A673 (cell line): Measurements from ENCODE around the gene VPS9D1. TPM values are rescaled to one million over a fixed set of nuclear protein-coding genes. Genes with fewer than 3 reads are reported as not detected.
A peak's percentile ranks its signal among the peaks of the same experiment; 100 is the strongest.

Experiments
- BruUV-seq: library from RNA; stranded (reverse); fragments of 400-500 nt; replicated peaks from 2 replicates; lab custom pipeline; 2021; lab: Mats Ljungman, UMichigan
- CTCF ChIA-PET: fragments of 300-600 bp; sonication (Branson Sonifier 250); formaldehyde crosslinking; loops from one replicate; lab custom pipeline; 2022; ENCODE audit warnings: antibody characterized with exemption; lab: Charles Lee
- POLR2A ChIA-PET: fragments of 300-600 bp; sonication (Branson Sonifier 250); formaldehyde crosslinking; loops from one replicate; lab custom pipeline; 2022; ENCODE audit warnings: antibody characterized with exemption; ENCODE audit not compliant: low non-redundant PET; lab: Charles Lee
- DNase-seq: peaks from one replicate; pipeline ENCODE4 v3.0.0-alpha.2; 2015; ENCODE audit warnings: low spot score
- H3K27ac ChIP-seq: fragments of 200-600 bp; sonication (generic); 2 replicates; pipeline ENCODE4 v1.5.1; 2016; ENCODE audit warnings: mixed run types, low read depth, mild to moderate bottlenecking, mixed read lengths, antibody characterized with exemption, low read length; ENCODE audit not compliant: poor library complexity, severe bottlenecking
- H3K27me3 ChIP-seq: fragments of 200-600 bp; sonication (generic); replicated peaks from 2 replicates; pipeline ENCODE4 v1.6.1; 2017; ENCODE audit warnings: mixed run types, low read depth, mild to moderate bottlenecking, mixed read lengths, antibody characterized with exemption, low read length; ENCODE audit not compliant: insufficient read depth, poor library complexity
- H3K36me3 ChIP-seq: fragments of 200-600 bp; sonication (generic); 2 replicates; pipeline ENCODE4 v1.6.1; 2016; ENCODE audit warnings: mixed run types, mild to moderate bottlenecking, mixed read lengths, antibody characterized with exemption, low read length; ENCODE audit not compliant: insufficient read depth, poor library complexity, severe bottlenecking
- H3K4me1 ChIP-seq: fragments of 200-600 bp; sonication (generic); 2 replicates; pipeline ENCODE4 v1.6.1; 2017; ENCODE audit warnings: mixed run types, mild to moderate bottlenecking, mixed read lengths, antibody characterized with exemption, low read length; ENCODE audit not compliant: insufficient read depth, poor library complexity, severe bottlenecking
- H3K4me3 ChIP-seq: fragments of 200-600 bp; sonication (generic); 2 replicates; pipeline ENCODE4 v1.5.1; 2016; ENCODE audit warnings: low read depth, mixed run types, mild to moderate bottlenecking, mixed read lengths, low read length; ENCODE audit not compliant: poor library complexity, severe bottlenecking
- H3K9me3 ChIP-seq: fragments of 200-600 bp; sonication (generic); 2 replicates; pipeline ENCODE4 v1.6.1; 2016; ENCODE audit warnings: mixed run types, low read depth, mild to moderate bottlenecking, mixed read lengths, antibody characterized with exemption, low read length; ENCODE audit not compliant: poor library complexity, severe bottlenecking
- EZH2 ChIP-seq: fragments of 200-600 bp; sonication (generic); IDR thresholded peaks from 2 replicates; pipeline ENCODE4 v1.6.1; 2017; ENCODE audit warnings: borderline replicate concordance, low read depth, mild to moderate bottlenecking, mixed read lengths, antibody characterized with exemption, low read length; ENCODE audit not compliant: poor library complexity, severe bottlenecking
- intact Hi-C: fragments of 100-400 bp; cut with micrococcal nuclease; formaldehyde crosslinking; loops from one replicate; pipeline ENCODE4 v1.10.0; 2022; ENCODE audit not compliant: unreplicated experiment
- total RNA-seq: library from RNA; stranded (reverse); gene quantifications from 2 replicates; pipeline ENCODE4 v1.2.3, GENCODE V29; 2021
- TF ChIP-seq, protein P1 (sequence below): fragments of 300-800, 200-600 bp; sonication (generic); conservative IDR thresholded peaks from 2 replicates; pipeline ENCODE4 v1.5.1; 2017; ENCODE audit warnings: low read depth, mild to moderate bottlenecking, antibody characterized with exemption, low read length, moderate library complexity, mixed read lengths

VPS9D1 gene
- total RNA-seq, 1 experiment from 2014 or later, result 3.4 TPM

DNA sequence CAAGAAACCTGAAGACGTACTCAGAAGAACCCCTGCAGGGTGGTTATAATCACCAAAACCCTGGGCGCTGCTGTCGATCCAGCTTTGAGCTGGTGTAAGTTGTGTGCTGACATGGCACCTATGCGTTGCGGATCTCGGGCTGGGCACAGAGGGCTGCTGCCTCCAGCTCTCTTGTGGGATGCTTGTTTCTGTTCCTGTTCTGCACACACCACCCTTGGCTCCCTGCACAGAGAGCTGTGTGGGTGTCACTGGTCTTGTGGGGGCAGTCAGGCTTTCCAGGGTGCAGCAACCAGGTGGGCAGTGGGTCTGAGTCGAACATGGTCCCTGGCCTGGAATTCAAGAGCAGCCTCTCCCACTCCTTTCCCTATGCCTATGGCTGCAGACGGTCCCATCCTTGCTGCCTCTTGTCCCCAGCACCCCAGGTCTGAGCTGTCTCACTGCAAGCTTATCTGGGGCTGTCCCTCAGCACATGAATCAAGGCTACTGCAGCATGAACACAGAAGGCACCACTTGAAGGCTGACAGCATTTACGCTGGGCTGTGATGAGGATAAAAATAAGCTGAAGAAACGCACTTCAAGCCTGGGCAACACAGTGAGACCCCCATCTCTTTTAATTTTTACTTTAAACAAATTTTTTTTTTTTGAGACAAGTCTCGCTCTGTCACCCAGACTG, 20.8 kb upstream of the VPS9D1 start:
- no TSS peak for BruUV-seq
- no peak overlapping the region for H3K4me3 ChIP-seq
- H3K9me3 ChIP-seq, result no peaks in the 10 kb centered on the region
- POLR2A ChIA-PET, result no interaction called here
- peaks cover 83% of the 10 kb centered on the region for H3K36me3 ChIP-seq
- no peak for TF ChIP-seq EZH2
- TF ChIP-seq, protein P1, sequence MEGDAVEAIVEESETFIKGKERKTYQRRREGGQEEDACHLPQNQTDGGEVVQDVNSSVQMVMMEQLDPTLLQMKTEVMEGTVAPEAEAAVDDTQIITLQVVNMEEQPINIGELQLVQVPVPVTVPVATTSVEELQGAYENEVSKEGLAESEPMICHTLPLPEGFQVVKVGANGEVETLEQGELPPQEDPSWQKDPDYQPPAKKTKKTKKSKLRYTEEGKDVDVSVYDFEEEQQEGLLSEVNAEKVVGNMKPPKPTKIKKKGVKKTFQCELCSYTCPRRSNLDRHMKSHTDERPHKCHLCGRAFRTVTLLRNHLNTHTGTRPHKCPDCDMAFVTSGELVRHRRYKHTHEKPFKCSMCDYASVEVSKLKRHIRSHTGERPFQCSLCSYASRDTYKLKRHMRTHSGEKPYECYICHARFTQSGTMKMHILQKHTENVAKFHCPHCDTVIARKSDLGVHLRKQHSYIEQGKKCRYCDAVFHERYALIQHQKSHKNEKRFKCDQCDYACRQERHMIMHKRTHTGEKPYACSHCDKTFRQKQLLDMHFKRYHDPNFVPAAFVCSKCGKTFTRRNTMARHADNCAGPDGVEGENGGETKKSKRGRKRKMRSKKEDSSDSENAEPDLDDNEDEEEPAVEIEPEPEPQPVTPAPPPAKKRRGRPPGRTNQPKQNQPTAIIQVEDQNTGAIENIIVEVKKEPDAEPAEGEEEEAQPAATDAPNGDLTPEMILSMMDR, result no peak
- H3K4me1 ChIP-seq, result no peaks in the 10 kb centered on the region
- no peak for DNase-seq
- H3K27ac ChIP-seq, result peak overlapping the region; percentile 4
- intact Hi-C loops, result no loop called here
- CTCF ChIA-PET, result no interaction called here
- no peaks in the 10 kb centered on the region for H3K27me3 ChIP-seq

- ChIA-PET CTCF (no interaction called here), POLR2A (no interaction called here)
- Histone ChIP-seq H3K4me3 (no peak overlapping the region), H3K9me3 (no peaks in the 10 kb centered on the region), H3K27me3 (no peaks in the 10 kb centered on the region), H3K27ac (no peak overlapping the region), H3K36me3 (peaks cover 87% of the 10 kb centered on the region), H3K4me1 (no peaks in the 10 kb centered on the region)
- no TSS peak for BruUV-seq
- intact Hi-C loops, result no loop called here
- no peak for DNase-seq
- no peak for TF ChIP-seq EZH2
- TF ChIP-seq, protein P1, result no peak
Observed at GRCh38 chr16:89739383-89739782, 18.7 kb upstream of the VPS9D1 start.

- POLR2A ChIA-PET, result no interaction called here
- peaks cover 89% of the 10 kb centered on the region for H3K36me3 ChIP-seq
- BruUV-seq, result TSS peak; percentile 22
- no peak for DNase-seq
- intact Hi-C loops, result no loop called here
- CTCF ChIA-PET, result no interaction called here
- H3K4me3 ChIP-seq, result no peak overlapping the region
- no peaks in the 10 kb centered on the region for H3K27me3 ChIP-seq
- H3K4me1 ChIP-seq, result no peaks in the 10 kb centered on the region
- H3K27ac ChIP-seq, result no peak overlapping the region
- H3K9me3 ChIP-seq, result no peaks in the 10 kb centered on the region
- TF ChIP-seq, protein P1, result no peak
- no peak for TF ChIP-seq EZH2
Observed at GRCh38 chr16:89738538-89739317, 18.0 kb upstream of the VPS9D1 start.
